B cell (primary cell): ENCODE data around the gene NPFFR1. TPM values are rescaled to one million over a fixed set of nuclear protein-coding genes. Genes with fewer than 3 reads are reported as not detected.

Experiments
- ATAC-seq: fragments of 200-7000 bp; cut with Tn5 transposase; one replicate; pipeline ENCODE4 v1.10.0; 2021; ENCODE audit warnings: low read depth, mild to moderate bottlenecking, moderate number of reproducible peaks, moderate library complexity
- CTCF ChIA-PET: fragments of 350-600 bp; sonication (Branson Sonifier 250); formaldehyde crosslinking; loops from one replicate; lab custom pipeline; 2021; ENCODE audit warnings: antibody characterized with exemption, inconsistent platforms; lab: Charles Lee
- POLR2A ChIA-PET: fragments of 350-600 bp; sonication (Branson Sonifier 250); formaldehyde crosslinking; loops from one replicate; lab custom pipeline; 2021; ENCODE audit warnings: antibody characterized with exemption; lab: Charles Lee
- DNase-seq: peaks from one replicate; pipeline ENCODE4 v3.0.0; 2013
- H2AFZ ChIP-seq: 2 replicates; pipeline ENCODE4 v1.6.1; 2012; ENCODE audit warnings: mild to moderate bottlenecking, low read depth, low read length; ENCODE audit not compliant: insufficient read depth, poor library complexity, severe bottlenecking
- H3K27ac ChIP-seq, 2 donors: 1 replicate in 1 of 2; 2 replicates in 1 of 2; pipeline ENCODE4 v1.5.1; 2012 to 2013; ENCODE audit warnings: low read length in 2 of 2, mild to moderate bottlenecking in 2 of 2, moderate library complexity in 1 of 2
- H3K27me3 ChIP-seq, 4 experiments: fragments of 200-600 bp in 1 of 4; sonication (generic) in 1 of 4; replicated peaks in 1 of 4; 1 replicate in 2 of 4; 2 replicates in 2 of 4; pipeline versions ENCODE4 v1.6.1 to v1.7.0; 2013 to 2016; ENCODE audit warnings: low read length in 3 of 4, mild to moderate bottlenecking in 2 of 4, mixed read lengths in 1 of 4, moderate library complexity in 1 of 4; ENCODE audit not compliant: insufficient read depth in 4 of 4, control insufficient read depth in 3 of 4; ENCODE audit errors: control extremely low read depth in 1 of 4
- H3K36me3 ChIP-seq, 2 experiments: replicated peaks in 1 of 2; 1 replicate in 1 of 2; 2 replicates in 1 of 2; pipeline versions ENCODE4 v1.6.1 to v1.7.1; 2013; ENCODE audit warnings: low read length in 1 of 2; ENCODE audit not compliant: insufficient read depth in 2 of 2, control insufficient read depth in 1 of 2; ENCODE audit errors: control extremely low read depth in 1 of 2, extremely low read depth in 1 of 2
- H3K4me1 ChIP-seq, 2 donors: fragments of 200-600 bp in 1 of 2; sonication (generic) in 1 of 2; 1 replicate in 1 of 2; 2 replicates in 1 of 2; pipeline versions ENCODE4 v1.5.1 to v1.6.1; 2013 to 2017; ENCODE audit warnings: low read length in 2 of 2; ENCODE audit not compliant: control insufficient read depth in 2 of 2, insufficient read depth in 2 of 2
- H3K4me2 ChIP-seq: replicated peaks from 2 replicates; pipeline ENCODE3; 2012; ENCODE audit warnings: mild to moderate bottlenecking, low read depth, low read length; ENCODE audit not compliant: poor library complexity, severe bottlenecking
- H3K4me3 ChIP-seq, 5 experiments: fragments of 200-600 bp in 1 of 5; sonication (generic) in 1 of 5; 1 replicate in 3 of 5; 2 replicates in 2 of 5; pipeline versions ENCODE4 v1.5.1 to v1.7.0; 2011 to 2016; ENCODE audit warnings: low read length in 4 of 5, mild to moderate bottlenecking in 4 of 5, low read depth in 2 of 5, control low read depth in 1 of 5, moderate library complexity in 1 of 5; ENCODE audit not compliant: insufficient read depth in 1 of 5; ENCODE audit errors: control extremely low read depth in 1 of 5, extremely low read depth in 1 of 5
- H3K79me2 ChIP-seq: fragments of 200-600 bp; sonication (generic); one replicate; pipeline ENCODE4 v1.6.0; 2016; ENCODE audit warnings: low read length; ENCODE audit not compliant: control insufficient read depth, insufficient read depth
- H3K9ac ChIP-seq: fragments of 200-600 bp; sonication (generic); 2 replicates; pipeline ENCODE4 v1.6.1; 2017; ENCODE audit warnings: mild to moderate bottlenecking, low read length, moderate library complexity
- H3K9me3 ChIP-seq, 3 donors: one replicate each; pipeline versions ENCODE4 v1.6.1 to v1.7.1; 2013; ENCODE audit warnings: low read length in 2 of 3; ENCODE audit not compliant: control insufficient read depth in 2 of 3, insufficient read depth in 1 of 3; ENCODE audit errors: control extremely low read depth in 1 of 3
- H4K20me1 ChIP-seq: 2 replicates; pipeline ENCODE4 v1.6.0; 2012; ENCODE audit warnings: mild to moderate bottlenecking, low read length; ENCODE audit not compliant: insufficient read depth, control insufficient read depth, poor library complexity, severe bottlenecking
- H3K27ac Mint-ChIP-seq: one replicate; pipeline ENCODE4 v1.8.0; 2021; ENCODE audit warnings: mixed read lengths
- H3K27me3 Mint-ChIP-seq: one replicate; pipeline ENCODE4 v1.8.0; 2021; ENCODE audit warnings: mixed read lengths
- H3K4me1 Mint-ChIP-seq: one replicate; pipeline ENCODE4 v1.8.0; 2021; ENCODE audit warnings: mixed read lengths
- H3K4me3 Mint-ChIP-seq: one replicate; pipeline ENCODE4 v1.8.0; 2021; ENCODE audit warnings: mixed read lengths
- H3K9me3 Mint-ChIP-seq: one replicate; pipeline ENCODE4 v1.8.0; 2022; ENCODE audit warnings: mixed read lengths; ENCODE audit not compliant: insufficient read depth
- CTCF ChIP-seq: fragments of 200-600 bp; IDR thresholded peaks from one replicate; pipeline ENCODE4 v1.8.0; 2022; ENCODE audit warnings: antibody characterized with exemption, mild to moderate bottlenecking
- EZH2 ChIP-seq: IDR thresholded peaks from 2 replicates; pipeline ENCODE4 v1.6.1; 2012; ENCODE audit warnings: borderline replicate concordance, low read depth, mild to moderate bottlenecking, moderate library complexity, low read length; ENCODE audit not compliant: insufficient read depth, poor library complexity, severe bottlenecking
- WGBS: methylation state at CpG from one replicate; pipeline ENCODE4 v1.1.5; 2013; ENCODE audit warnings: missing lambda C conversion rate; ENCODE audit not compliant: insufficient coverage; 5-methylcytosine and 5-hydroxymethylcytosine counted together
- intact Hi-C: fragments of 100-400 bp; cut with micrococcal nuclease; formaldehyde crosslinking; loops from one replicate; pipeline ENCODE4 v1.10.0; 2022
- polyA plus RNA-seq: library from polyadenylated mRNA; depleted of rRNA; stranded (reverse); fragments of >200 nt; gene quantifications from 2 replicates; pipeline ENCODE4 v1.2.3, GENCODE V29; 2012
- total RNA-seq, 2 donors: library from RNA; stranded (reverse); fragments of 120-200 nt in 1 of 2; gene quantifications; 1 replicate in 1 of 2; 2 replicates in 1 of 2; pipeline versions ENCODE4 v1.2.3 to v1.2.4, GENCODE V29; 2013 to 2022

The NPFFR1 gene
- total and polyA plus RNA-seq, 2 donors (not counting 1 experiment from before 2014, with no cell fraction given) = not detected

GRCh38 chr10:70232859-70233108 lies 51.0 kb downstream of the NPFFR1 start:
- Histone ChIP-seq H3K9ac (peak overlapping the region; percentile 66), H3K4me3 (peak overlapping the region; percentile 45 to 95 (median 87)), H3K27ac (peak overlapping the region; percentile 4 to 56), H3K4me2 (peak overlapping the region; percentile 83), H3K36me3 (peaks cover 0 to 4% of the 10 kb centered on the region in 2 experiments), H4K20me1 (no peaks in the 10 kb centered on the region), H3K27me3 (no peaks in the 10 kb centered on the region), H3K79me2 (peaks cover 26% of the 10 kb centered on the region), H2AFZ (peak overlapping the region; percentile 83), H3K4me1 (peaks cover 7 to 18% of the 10 kb centered on the region in 2 donors), H3K9me3 (no peaks in the 10 kb centered on the region)
- DNase-seq (no peak), ATAC-seq (no peak)
- no peaks in the 10 kb centered on the region for H3K27me3 Mint-ChIP-seq
- ChIA-PET POLR2A (interaction anchor here (1.0 to 1.4 kb wide), 3 partner anchors 12 to 87 kb away, joined by 5 to 10 read pairs (median 6); partner anchors contain the start of gene SAR1A), CTCF (interaction anchor here (0.7 to 19.0 kb wide), 7 partner anchors 10 to 171 kb away, joined by 3 to 778 read pairs (median 7); partner anchors contain the start of genes EIF4EBP2 and TYSND1)
- peak overlapping the region; percentile 92 for H3K4me3 Mint-ChIP-seq
- intact Hi-C loops = loop anchor here (1.0 to 5.0 kb wide), 11 partner anchors 11 to 655 kb away; partner anchors contain the start of genes EIF4EBP2, LRRC20, PCBD1 and SAR1A
- H3K4me1 Mint-ChIP-seq = peaks cover 13% of the 10 kb centered on the region
- peak overlapping the region; percentile 79 for H3K27ac Mint-ChIP-seq
- 2% methylated on average over 14 of the region's 18 CpGs for WGBS
- H3K9me3 Mint-ChIP-seq = no peaks in the 10 kb centered on the region
- TF ChIP-seq EZH2 (no peak), CTCF (no peak)

GRCh38 chr10:70232155-70232858 lies 51.5 kb downstream of the NPFFR1 start:
- Histone ChIP-seq H3K4me3 (peak overlapping the region; percentile 45 to 95 (median 87)), H3K9ac (peak overlapping the region; percentile 66), H3K4me1 (peaks cover 7 to 18% of the 10 kb centered on the region in 2 donors), H3K27me3 (no peaks in the 10 kb centered on the region), H3K36me3 (peaks cover 0 to 4% of the 10 kb centered on the region in 2 experiments), H3K79me2 (peaks cover 26% of the 10 kb centered on the region), H4K20me1 (no peaks in the 10 kb centered on the region), H3K9me3 (no peaks in the 10 kb centered on the region), H3K27ac (peak overlapping the region in 1 of 2 donors; percentile 56), H3K4me2 (peak overlapping the region; percentile 83), H2AFZ (peak overlapping the region; percentile 83)
- intact Hi-C loops = loop anchor here (5.0 kb wide), 4 partner anchors 150 to 655 kb away; partner anchors contain the start of genes LRRC20, PCBD1 and SGPL1
- peak overlapping the region; percentile 79 for H3K27ac Mint-ChIP-seq
- no peaks in the 10 kb centered on the region for H3K27me3 Mint-ChIP-seq
- TF ChIP-seq EZH2 (no peak), CTCF (no peak)
- peak overlapping the region; percentile 92 for H3K4me3 Mint-ChIP-seq
- 2% methylated on average over 32 of the region's 39 CpGs for WGBS
- H3K9me3 Mint-ChIP-seq = no peaks in the 10 kb centered on the region
- ChIA-PET POLR2A (interaction anchor here (0.6 to 1.4 kb wide), 4 partner anchors 11 to 86 kb away, joined by 5 to 10 read pairs (median 6); partner anchors contain the start of gene SAR1A), CTCF (interaction anchor here (0.7 to 19.0 kb wide), 9 partner anchors 9 to 129 kb away, joined by 3 to 778 read pairs (median 4); partner anchors contain the start of gene TYSND1)
- DNase-seq (peak; percentile 42), ATAC-seq (no peak)
- H3K4me1 Mint-ChIP-seq = peaks cover 13% of the 10 kb centered on the region
